HUES48 (cell line): ENCODE measurements around the gene C11orf68.
"Not testable (repeated sequence)": the region's sequence is repeated elsewhere in the genome, so short reads cannot be mapped to it uniquely, and the experiment has no call there.

ENCODE experiments used
- H3K27ac ChIP-seq: one replicate; pipeline ENCODE4 v1.7.0; 2013; ENCODE audit warnings: low read depth, low read length, inconsistent platforms
- H3K27me3 ChIP-seq: 2 replicates; pipeline ENCODE4 v1.6.1; 2013; ENCODE audit warnings: mild to moderate bottlenecking, low read length; ENCODE audit not compliant: control insufficient read depth, insufficient read depth
- H3K36me3 ChIP-seq: 2 replicates; pipeline ENCODE4 v1.6.1; 2013; ENCODE audit warnings: low read length; ENCODE audit not compliant: control insufficient read depth, insufficient read depth
- H3K4me1 ChIP-seq: 2 replicates; pipeline ENCODE4 v1.6.1; 2013; ENCODE audit warnings: mild to moderate bottlenecking, low read length; ENCODE audit not compliant: control insufficient read depth, insufficient read depth
- H3K4me3 ChIP-seq: 2 replicates; pipeline ENCODE4 v1.5.1; 2013; ENCODE audit warnings: mild to moderate bottlenecking, low read depth, low read length
- H3K9ac ChIP-seq: 2 replicates; pipeline ENCODE4 v1.6.1; 2013; ENCODE audit warnings: mild to moderate bottlenecking, low read depth, low read length, moderate library complexity
- H3K9me3 ChIP-seq: 2 replicates; pipeline ENCODE4 v1.6.1; 2013; ENCODE audit warnings: low read length; ENCODE audit not compliant: control insufficient read depth, insufficient read depth

C11orf68 gene

GRCh38 chr11:65897020-65897471, 21.8 kb downstream of the C11orf68 start:
- Histone ChIP-seq H3K9ac (no peak overlapping the region), H3K27me3 (peaks cover 35% of the 10 kb centered on the region), H3K4me1 (peaks cover 7% of the 10 kb centered on the region; the same call in 1 of the 2 replicates), H3K27ac (no peak overlapping the region), H3K36me3 (no peaks in the 10 kb centered on the region), H3K4me3 (no peak overlapping the region), H3K9me3 (no peaks in the 10 kb centered on the region)

- Histone ChIP-seq H3K4me1 (peaks cover 10% of the 10 kb centered on the region; the same call in 1 of the 2 replicates), H3K36me3 (no peaks in the 10 kb centered on the region), H3K27me3 (peaks cover 31% of the 10 kb centered on the region), H3K9me3 (no peaks in the 10 kb centered on the region), H3K27ac (no peak overlapping the region), H3K9ac (no peak overlapping the region), H3K4me3 (no peak overlapping the region)
These were observed 22.5 kb downstream of the C11orf68 start for GRCh38 chr11:65896034-65896999.

- Histone ChIP-seq H3K4me1 (peaks cover 10% of the 10 kb centered on the region; the same call in 1 of the 2 replicates), H3K4me3 (no peak overlapping the region), H3K9me3 (no peaks in the 10 kb centered on the region), H3K27ac (no peak overlapping the region), H3K36me3 (no peaks in the 10 kb centered on the region), H3K27me3 (peaks cover 25% of the 10 kb centered on the region), H3K9ac (no peak overlapping the region)
These were observed 23.3 kb downstream of the C11orf68 start for GRCh38 chr11:65895482-65895981.

- Histone ChIP-seq H3K9me3 (no peaks in the 10 kb centered on the region), H3K36me3 (no peaks in the 10 kb centered on the region), H3K4me3 (no peak overlapping the region), H3K4me1 (peaks cover 19% of the 10 kb centered on the region), H3K27ac (no peak overlapping the region), H3K27me3 (peaks cover 27% of the 10 kb centered on the region), H3K9ac (no peak overlapping the region)
These were observed 24.7 kb downstream of the C11orf68 start for GRCh38 chr11:65894034-65894591.

GRCh38 chr11:65892661-65893317, 26.1 kb downstream of the C11orf68 start:
- Histone ChIP-seq H3K9ac (no peak overlapping the region), H3K27me3 (peaks cover 18% of the 10 kb centered on the region), H3K27ac (no peak overlapping the region), H3K36me3 (no peaks in the 10 kb centered on the region), H3K4me1 (peaks cover 22% of the 10 kb centered on the region), H3K4me3 (no peak overlapping the region), H3K9me3 (no peaks in the 10 kb centered on the region)

- Histone ChIP-seq H3K4me3 (peak overlapping the region; percentile 85), H3K27me3 (peaks cover 18% of the 10 kb centered on the region), H3K27ac (peak overlapping the region; percentile 75), H3K4me1 (peaks cover 25% of the 10 kb centered on the region)
- H3K9me3 ChIP-seq, H3K36me3 ChIP-seq, H3K9ac ChIP-seq: not testable (repeated sequence)
These were observed 26.7 kb downstream of the C11orf68 start for GRCh38 chr11:65892137-65892540.

- Histone ChIP-seq H3K4me1 (peaks cover 25% of the 10 kb centered on the region), H3K9me3 (no peaks in the 10 kb centered on the region), H3K27ac (peak overlapping the region; percentile 75), H3K9ac (peak overlapping the region; percentile 77; the same call in 1 of the 2 replicates), H3K36me3 (peaks cover 6% of the 10 kb centered on the region), H3K4me3 (peak overlapping the region; percentile 85), H3K27me3 (peaks cover 18% of the 10 kb centered on the region)
These were observed 27.4 kb downstream of the C11orf68 start for GRCh38 chr11:65891219-65892136.

GRCh38 chr11:65890324-65891218, 28.3 kb downstream of the C11orf68 start, which contains the start of gene CCDC85B:
CCDC85B (plus strand) TSS chr11:65890673; CDS start chr11:65890784, 111 bp downstream.
- peaks cover 18% of the 10 kb centered on the region for H3K27me3 ChIP-seq
- peak within 1 kb of the TSS; percentile 77; the same call in 1 of the 2 replicates for H3K9ac ChIP-seq
- peak within 1 kb of the TSS; percentile 85 for H3K4me3 ChIP-seq
- H3K27ac ChIP-seq: peak within 1 kb of the TSS; percentile 75
- H3K9me3 ChIP-seq: no peaks in the 10 kb centered on the region
- H3K4me1 ChIP-seq: peaks cover 25% of the 10 kb centered on the region
- peaks cover 15% of the 10 kb centered on the region for H3K36me3 ChIP-seq

- H3K4me1 ChIP-seq: peaks cover 23% of the 10 kb centered on the region
- no peaks in the 10 kb centered on the region for H3K9me3 ChIP-seq
- H3K36me3 ChIP-seq: peaks cover 36% of the 10 kb centered on the region
These were observed 30.6 kb downstream of the C11orf68 start, which contains the start of gene FIBP for GRCh38 chr11:65888163-65888814. FIBP (minus strand) TSS chr11:65888471; CDS start chr11:65888418, 53 bp downstream.

More at GRCh38 chr11:65888163-65888814, 30.6 kb downstream of the C11orf68 start, which contains the start of gene FIBP:
- Histone ChIP-seq H3K27ac (peak within 1 kb of the TSS; percentile 85), H3K27me3 (peaks cover 18% of the 10 kb centered on the region), H3K9ac (peak within 1 kb of the TSS; percentile 54; the same call in 1 of the 2 replicates), H3K4me3 (peak within 1 kb of the TSS; percentile 83)
